ENCODE data around the gene LRP3.

DNA sequence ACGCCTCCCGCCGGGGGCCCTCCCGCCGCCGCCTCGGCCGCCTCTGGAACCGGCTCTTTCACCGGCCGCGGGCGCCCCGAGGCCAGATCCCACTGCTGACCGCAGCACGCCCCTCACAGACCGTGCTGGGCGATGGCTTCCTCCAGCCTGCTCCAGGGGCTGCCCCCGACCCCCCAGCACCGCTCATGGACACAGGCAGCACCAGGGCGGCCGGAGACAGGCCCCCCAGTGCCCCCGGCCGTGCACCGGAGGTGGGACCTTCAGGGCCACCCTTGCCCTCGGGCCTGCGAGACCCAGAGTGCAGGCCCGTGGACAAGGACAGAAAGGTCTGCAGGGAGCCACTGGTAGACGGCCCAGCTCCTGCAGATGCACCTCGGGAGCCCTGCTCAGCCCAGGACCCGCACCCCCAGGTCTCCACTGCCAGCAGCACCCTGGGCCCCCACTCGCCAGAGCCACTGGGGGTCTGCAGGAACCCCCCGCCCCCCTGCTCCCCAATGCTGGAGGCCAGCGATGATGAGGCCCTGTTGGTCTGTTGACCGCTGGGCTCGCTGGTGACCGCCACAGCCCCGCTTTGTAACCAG lies 13.0 kb downstream of the LRP3 start:
- TF ChIP-seq SPI1 (IDR thresholded peaks at IDR 0.05; ENCODE audit: borderline replicate concordance, low read depth) = no peak
- TF ChIP-seq, protein P1, sequence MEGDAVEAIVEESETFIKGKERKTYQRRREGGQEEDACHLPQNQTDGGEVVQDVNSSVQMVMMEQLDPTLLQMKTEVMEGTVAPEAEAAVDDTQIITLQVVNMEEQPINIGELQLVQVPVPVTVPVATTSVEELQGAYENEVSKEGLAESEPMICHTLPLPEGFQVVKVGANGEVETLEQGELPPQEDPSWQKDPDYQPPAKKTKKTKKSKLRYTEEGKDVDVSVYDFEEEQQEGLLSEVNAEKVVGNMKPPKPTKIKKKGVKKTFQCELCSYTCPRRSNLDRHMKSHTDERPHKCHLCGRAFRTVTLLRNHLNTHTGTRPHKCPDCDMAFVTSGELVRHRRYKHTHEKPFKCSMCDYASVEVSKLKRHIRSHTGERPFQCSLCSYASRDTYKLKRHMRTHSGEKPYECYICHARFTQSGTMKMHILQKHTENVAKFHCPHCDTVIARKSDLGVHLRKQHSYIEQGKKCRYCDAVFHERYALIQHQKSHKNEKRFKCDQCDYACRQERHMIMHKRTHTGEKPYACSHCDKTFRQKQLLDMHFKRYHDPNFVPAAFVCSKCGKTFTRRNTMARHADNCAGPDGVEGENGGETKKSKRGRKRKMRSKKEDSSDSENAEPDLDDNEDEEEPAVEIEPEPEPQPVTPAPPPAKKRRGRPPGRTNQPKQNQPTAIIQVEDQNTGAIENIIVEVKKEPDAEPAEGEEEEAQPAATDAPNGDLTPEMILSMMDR (IDR thresholded peaks at IDR 0.05; ENCODE audit: insufficient read depth, low read length) = no peak
- TF ChIP-seq GABPA (IDR thresholded peaks at IDR 0.05; ENCODE audit: low read depth) = no peak
- TF ChIP-seq, protein P2, sequence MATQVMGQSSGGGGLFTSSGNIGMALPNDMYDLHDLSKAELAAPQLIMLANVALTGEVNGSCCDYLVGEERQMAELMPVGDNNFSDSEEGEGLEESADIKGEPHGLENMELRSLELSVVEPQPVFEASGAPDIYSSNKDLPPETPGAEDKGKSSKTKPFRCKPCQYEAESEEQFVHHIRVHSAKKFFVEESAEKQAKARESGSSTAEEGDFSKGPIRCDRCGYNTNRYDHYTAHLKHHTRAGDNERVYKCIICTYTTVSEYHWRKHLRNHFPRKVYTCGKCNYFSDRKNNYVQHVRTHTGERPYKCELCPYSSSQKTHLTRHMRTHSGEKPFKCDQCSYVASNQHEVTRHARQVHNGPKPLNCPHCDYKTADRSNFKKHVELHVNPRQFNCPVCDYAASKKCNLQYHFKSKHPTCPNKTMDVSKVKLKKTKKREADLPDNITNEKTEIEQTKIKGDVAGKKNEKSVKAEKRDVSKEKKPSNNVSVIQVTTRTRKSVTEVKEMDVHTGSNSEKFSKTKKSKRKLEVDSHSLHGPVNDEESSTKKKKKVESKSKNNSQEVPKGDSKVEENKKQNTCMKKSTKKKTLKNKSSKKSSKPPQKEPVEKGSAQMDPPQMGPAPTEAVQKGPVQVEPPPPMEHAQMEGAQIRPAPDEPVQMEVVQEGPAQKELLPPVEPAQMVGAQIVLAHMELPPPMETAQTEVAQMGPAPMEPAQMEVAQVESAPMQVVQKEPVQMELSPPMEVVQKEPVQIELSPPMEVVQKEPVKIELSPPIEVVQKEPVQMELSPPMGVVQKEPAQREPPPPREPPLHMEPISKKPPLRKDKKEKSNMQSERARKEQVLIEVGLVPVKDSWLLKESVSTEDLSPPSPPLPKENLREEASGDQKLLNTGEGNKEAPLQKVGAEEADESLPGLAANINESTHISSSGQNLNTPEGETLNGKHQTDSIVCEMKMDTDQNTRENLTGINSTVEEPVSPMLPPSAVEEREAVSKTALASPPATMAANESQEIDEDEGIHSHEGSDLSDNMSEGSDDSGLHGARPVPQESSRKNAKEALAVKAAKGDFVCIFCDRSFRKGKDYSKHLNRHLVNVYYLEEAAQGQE (IDR thresholded peaks at IDR 0.05; ENCODE audit: insufficient replicate concordance, low read depth) = no peak

Measured in HL-60 (cell line).